Astrocyte (in vitro differentiated cells and primary cell): ENCODE results near the gene KRT12. TPM values are rescaled to one million over a fixed set of nuclear protein-coding genes. Genes with fewer than 3 reads are reported as not detected.

Source experiments
- DNase-seq: peaks from one replicate; pipeline ENCODE4 v3.0.0-alpha.2; 2010; ENCODE audit warnings: low read depth
- FAIRE-seq: peaks from 2 replicates; lab custom pipeline; 2011; peaks lifted over from hg19 to GRCh38; lab: Jason Lieb, UNC
- H2AFZ ChIP-seq: 2 replicates; pipeline ENCODE4 v1.6.0; 2012; ENCODE audit warnings: low read depth, low read length, inconsistent platforms
- H3K27ac ChIP-seq: 2 replicates; pipeline ENCODE4 v1.5.1; 2011; ENCODE audit warnings: low read depth, low read length, inconsistent platforms
- H3K27me3 ChIP-seq: 2 replicates; pipeline ENCODE4 v1.6.0; 2011; ENCODE audit warnings: low read length, inconsistent platforms; ENCODE audit not compliant: insufficient read depth
- H3K36me3 ChIP-seq: 2 replicates; pipeline ENCODE4 v1.5.1; 2011; ENCODE audit warnings: low read length, inconsistent platforms; ENCODE audit not compliant: insufficient read depth
- H3K4me1 ChIP-seq: 2 replicates; pipeline ENCODE4 v1.5.1; 2011; ENCODE audit warnings: low read length, inconsistent platforms; ENCODE audit not compliant: insufficient read depth
- H3K4me2 ChIP-seq: 2 replicates; pipeline ENCODE4 v1.6.0; 2012; ENCODE audit warnings: low read length, inconsistent platforms
- H3K4me3 ChIP-seq: 2 replicates; pipeline ENCODE4 v1.5.1; 2011; ENCODE audit warnings: low read depth, mild to moderate bottlenecking, low read length, inconsistent platforms; ENCODE audit not compliant: insufficient read depth
- H3K79me2 ChIP-seq: 2 replicates; pipeline ENCODE4 v1.6.0; 2012; ENCODE audit warnings: mild to moderate bottlenecking, low read length, inconsistent platforms; ENCODE audit not compliant: insufficient read depth
- H3K9ac ChIP-seq: 2 replicates; pipeline ENCODE4 v1.6.0; 2012; ENCODE audit warnings: mild to moderate bottlenecking, low read length, inconsistent platforms
- H3K9me3 ChIP-seq: 2 replicates; pipeline ENCODE4 v1.5.1; 2012; ENCODE audit warnings: low read depth, mild to moderate bottlenecking, low read length, inconsistent platforms; ENCODE audit not compliant: insufficient read depth
- H4K20me1 ChIP-seq: 2 replicates; pipeline ENCODE4 v1.6.0; 2012; ENCODE audit warnings: low read length, inconsistent platforms; ENCODE audit not compliant: insufficient read depth
- H3K27ac Mint-ChIP-seq: one replicate; pipeline ENCODE4 v1.8.0; 2021; ENCODE audit warnings: mild to moderate bottlenecking, mixed read lengths; ENCODE audit not compliant: unreplicated experiment
- H3K27me3 Mint-ChIP-seq: one replicate; pipeline ENCODE4 v1.8.0; 2021; ENCODE audit warnings: low read depth, mixed read lengths; ENCODE audit not compliant: unreplicated experiment
- H3K36me3 Mint-ChIP-seq: one replicate; pipeline ENCODE4 v1.8.0; 2021; ENCODE audit warnings: low read depth, mixed read lengths; ENCODE audit not compliant: unreplicated experiment
- H3K4me1 Mint-ChIP-seq: one replicate; pipeline ENCODE4 v1.8.0; 2021; ENCODE audit warnings: low read depth, mixed read lengths; ENCODE audit not compliant: unreplicated experiment
- H3K4me3 Mint-ChIP-seq: one replicate; pipeline ENCODE4 v1.8.0; 2021; ENCODE audit warnings: mild to moderate bottlenecking, moderate library complexity, mixed read lengths; ENCODE audit not compliant: unreplicated experiment
- H3K9me3 Mint-ChIP-seq: one replicate; pipeline ENCODE4 v1.8.0; 2021; ENCODE audit warnings: mild to moderate bottlenecking, mixed read lengths; ENCODE audit not compliant: unreplicated experiment
- CTCF ChIP-seq: IDR thresholded peaks from 2 replicates; pipeline ENCODE4 v1.5.1; 2011; ENCODE audit warnings: low read depth, mild to moderate bottlenecking, inconsistent platforms, low read length, moderate library complexity; ENCODE audit not compliant: insufficient read depth
- EZH2 ChIP-seq: IDR thresholded peaks from 2 replicates; pipeline ENCODE4 v1.6.1; 2012; ENCODE audit warnings: mild to moderate bottlenecking, low read length, inconsistent platforms; ENCODE audit not compliant: insufficient read depth
- total RNA-seq: library from RNA; stranded (reverse); gene quantifications from 2 replicates; pipeline ENCODE4 v1.2.1, GENCODE V29; 2021

The KRT12 gene
- total RNA-seq, 1 donor from 2014 or later, result not detected

DNA sequence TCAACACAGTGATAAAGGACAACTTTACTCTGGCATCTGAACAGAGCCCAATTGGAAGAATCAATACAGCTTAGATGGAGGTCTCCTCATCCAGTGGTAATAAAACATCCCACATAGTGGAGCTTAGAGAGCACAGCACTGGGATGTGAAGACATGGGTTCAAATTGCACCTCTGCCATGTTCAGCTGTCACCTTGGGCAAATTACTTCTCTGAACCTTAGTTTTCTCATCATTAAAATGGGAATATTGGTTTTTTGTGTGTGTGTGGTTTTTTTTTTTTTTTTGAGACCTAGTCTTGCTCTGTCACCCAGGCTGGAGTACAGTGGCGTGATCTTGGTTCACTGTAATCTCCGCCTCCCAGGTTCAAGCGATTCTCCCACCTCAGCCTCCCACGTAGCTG, 31.0 kb downstream of the KRT12 start:
- H3K4me1 Mint-ChIP-seq, result no peaks in the 10 kb centered on the region
- no peaks in the 10 kb centered on the region for H3K9me3 ChIP-seq
- no peaks in the 10 kb centered on the region for H3K9me3 Mint-ChIP-seq
- H3K4me3 Mint-ChIP-seq, result no peak overlapping the region
- no peak overlapping the region for H3K9ac ChIP-seq
- no peak overlapping the region for H3K27ac ChIP-seq
- H3K36me3 ChIP-seq, result peaks cover 3% of the 10 kb centered on the region
- TF ChIP-seq CTCF (no peak), EZH2 (no peak)
- DNase-seq (no peak), FAIRE-seq (no peak)
- H3K27me3 ChIP-seq, result no peaks in the 10 kb centered on the region
- H3K36me3 Mint-ChIP-seq, result no peaks in the 10 kb centered on the region
- H3K4me1 ChIP-seq, result no peaks in the 10 kb centered on the region
- no peak overlapping the region for H3K4me3 ChIP-seq
- no peak overlapping the region for H2AFZ ChIP-seq
- H3K79me2 ChIP-seq, result no peaks in the 10 kb centered on the region
- no peaks in the 10 kb centered on the region for H4K20me1 ChIP-seq
- no peak overlapping the region for H3K27ac Mint-ChIP-seq
- H3K4me2 ChIP-seq, result no peak overlapping the region
- H3K27me3 Mint-ChIP-seq, result no peaks in the 10 kb centered on the region

DNA sequence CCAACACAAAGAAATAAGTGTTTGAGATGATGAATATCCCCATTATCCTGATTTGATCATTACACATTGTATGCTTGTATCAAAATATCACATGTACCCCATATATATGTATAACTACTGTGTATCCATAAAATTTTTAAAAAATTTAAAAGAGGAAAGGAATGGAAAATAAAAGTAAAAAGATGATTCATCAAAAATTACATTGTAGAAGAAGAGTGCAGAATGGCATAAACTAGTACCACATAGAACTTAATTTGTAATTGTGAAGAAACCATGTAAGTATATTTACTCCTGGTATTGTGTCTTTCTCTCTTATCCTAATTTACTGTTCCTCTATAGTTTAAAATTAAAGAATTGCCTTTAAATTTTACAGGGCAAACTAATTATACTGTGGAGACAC, 33.1 kb downstream of the KRT12 start:
- FAIRE-seq, result no peak
- H3K9me3 Mint-ChIP-seq, result no peaks in the 10 kb centered on the region
- no peaks in the 10 kb centered on the region for H3K4me1 Mint-ChIP-seq
- H3K4me3 Mint-ChIP-seq, result no peak overlapping the region
- no peaks in the 10 kb centered on the region for H4K20me1 ChIP-seq
- no peak overlapping the region for H2AFZ ChIP-seq
- no peak overlapping the region for H3K27ac Mint-ChIP-seq
- TF ChIP-seq CTCF, result no peak
- no peaks in the 10 kb centered on the region for H3K27me3 Mint-ChIP-seq
- peaks cover 4% of the 10 kb centered on the region for H3K79me2 ChIP-seq
- no peak overlapping the region for H3K4me3 ChIP-seq
- H3K4me1 ChIP-seq, result no peaks in the 10 kb centered on the region
- H3K27ac ChIP-seq, result no peak overlapping the region
- DNase-seq, result no peak
- H3K9ac ChIP-seq, result no peak overlapping the region
- peaks cover 3% of the 10 kb centered on the region for H3K36me3 ChIP-seq
- peaks cover 2% of the 10 kb centered on the region for H3K36me3 Mint-ChIP-seq
- H3K27me3 ChIP-seq, result no peaks in the 10 kb centered on the region
- no peaks in the 10 kb centered on the region for H3K9me3 ChIP-seq
- no peak overlapping the region for H3K4me2 ChIP-seq

DNA sequence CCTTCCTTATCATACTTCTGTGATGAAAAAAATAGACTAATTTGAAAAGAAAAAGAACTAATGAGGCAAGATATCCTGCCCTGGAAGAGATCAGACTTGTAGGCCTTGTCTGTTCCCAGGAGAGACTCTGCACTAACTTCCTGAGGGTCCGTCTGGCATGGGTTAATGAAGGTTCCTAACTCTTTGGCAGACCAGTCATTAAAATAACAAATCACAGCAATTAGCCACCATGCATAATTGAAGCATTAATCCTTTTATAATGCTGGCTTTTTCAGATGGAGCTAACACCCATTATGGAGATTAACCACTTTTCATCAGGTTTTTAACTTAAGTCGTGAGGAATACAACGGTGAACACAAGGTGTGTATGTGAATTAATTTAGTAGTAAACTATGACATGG, 34.2 kb downstream of the KRT12 start:
- Histone ChIP-seq H3K9ac (no peak overlapping the region), H3K79me2 (peaks cover 4% of the 10 kb centered on the region), H3K9me3 (no peaks in the 10 kb centered on the region), H4K20me1 (no peaks in the 10 kb centered on the region), H3K4me2 (no peak overlapping the region), H2AFZ (no peak overlapping the region), H3K4me1 (no peaks in the 10 kb centered on the region), H3K36me3 (peaks cover 3% of the 10 kb centered on the region), H3K4me3 (no peak overlapping the region), H3K27me3 (no peaks in the 10 kb centered on the region), H3K27ac (no peak overlapping the region)
- no peak for DNase-seq
- Mint-ChIP-seq H3K4me3 (no peak overlapping the region), H3K36me3 (peaks cover 2% of the 10 kb centered on the region), H3K4me1 (peaks cover 3% of the 10 kb centered on the region), H3K9me3 (no peaks in the 10 kb centered on the region), H3K27ac (no peak overlapping the region), H3K27me3 (no peaks in the 10 kb centered on the region)
- no peak for FAIRE-seq
- TF ChIP-seq CTCF, result no peak
- no peak for TF ChIP-seq EZH2
